Neural cell (in vitro differentiated cells): ENCODE measurements around the gene MRPL23. TPM values are rescaled to one million over a fixed set of nuclear protein-coding genes. Genes with fewer than 3 reads are reported as not detected.

Experiments used
- H2AFZ ChIP-seq: fragments of 200-600, 300-800 bp; sonication (generic), shearing (Covaris generic); 2 replicates; pipeline ENCODE4 v1.6.0; 2014; ENCODE audit warnings: low read depth, mild to moderate bottlenecking, antibody characterized with exemption, low read length, moderate library complexity
- H3F3A ChIP-seq: fragments of 200-600 bp; shearing (Covaris generic); 2 replicates; pipeline ENCODE4 v1.6.1; 2016; ENCODE audit warnings: mild to moderate bottlenecking, moderate library complexity, mixed read lengths, antibody characterized with exemption, low read length; ENCODE audit not compliant: insufficient read depth, poor library complexity, severe bottlenecking
- H3K27ac ChIP-seq: fragments of 200-600, 300-800 bp; sonication (generic), shearing (Covaris generic); 2 replicates; pipeline ENCODE4 v1.5.1; 2014; ENCODE audit warnings: mild to moderate bottlenecking, low read length, moderate library complexity
- H3K27me3 ChIP-seq: fragments of 300-800, 200-600 bp; sonication (generic), shearing (Covaris generic); 2 replicates; pipeline ENCODE4 v1.6.0; 2014; ENCODE audit warnings: mild to moderate bottlenecking, low read depth, low read length, moderate library complexity; ENCODE audit not compliant: insufficient read depth
- H3K36me3 ChIP-seq: fragments of 300-800, 200-600 bp; sonication (generic), shearing (Covaris generic); 2 replicates; pipeline ENCODE4 v1.5.1; 2014; ENCODE audit warnings: mild to moderate bottlenecking, antibody characterized with exemption, low read length, moderate library complexity; ENCODE audit not compliant: insufficient read depth
- H3K4me2 ChIP-seq: fragments of 300-800, 200-600 bp; sonication (generic), shearing (Covaris generic); 2 replicates; pipeline ENCODE4 v1.6.0; 2014; ENCODE audit warnings: mild to moderate bottlenecking, low read length
- H3K4me3 ChIP-seq: fragments of 300-800, 200-600 bp; sonication (generic), shearing (Covaris generic); 2 replicates; pipeline ENCODE4 v1.5.1; 2014; ENCODE audit warnings: mild to moderate bottlenecking, low read length, moderate library complexity
- H3K79me2 ChIP-seq: fragments of 200-600 bp; shearing (Covaris generic); replicated peaks from 2 replicates; pipeline ENCODE4 v1.6.0; 2014; ENCODE audit warnings: mild to moderate bottlenecking, low read length, moderate library complexity; ENCODE audit not compliant: insufficient read depth
- H3K9ac ChIP-seq: fragments of 300-800, 200-600 bp; sonication (generic), shearing (Covaris generic); 2 replicates; pipeline ENCODE4 v1.6.1; 2016; ENCODE audit warnings: mild to moderate bottlenecking, low read length, mixed read lengths
- H3K9me2 ChIP-seq: fragments of 200-600 bp; shearing (Covaris generic); 2 replicates; pipeline ENCODE4 v1.6.1; 2016; ENCODE audit warnings: mild to moderate bottlenecking, low read length, mixed read lengths; ENCODE audit not compliant: insufficient read depth
- H3K9me3 ChIP-seq: fragments of 200-600, 300-800 bp; sonication (generic), shearing (Covaris generic); 2 replicates; pipeline ENCODE4 v1.6.1; 2016; ENCODE audit warnings: mild to moderate bottlenecking, mixed run types, low read length, moderate library complexity, mixed read lengths
- H4K20me1 ChIP-seq: fragments of 200-600 bp; shearing (Covaris generic); 2 replicates; pipeline ENCODE4 v1.6.1; 2016; ENCODE audit warnings: mild to moderate bottlenecking, mixed run types; ENCODE audit not compliant: insufficient read depth
- EP300 ChIP-seq: fragments of 450-650 bp; conservative IDR thresholded peaks from 2 replicates; pipeline ENCODE4 v1.6.1; 2014; ENCODE audit warnings: antibody characterized with exemption, mild to moderate bottlenecking, moderate library complexity; ENCODE audit not compliant: poor library complexity, severe bottlenecking
- EZH2 ChIP-seq: fragments of 200-600, 300-800 bp; shearing (Covaris generic), sonication (generic); IDR thresholded peaks from 2 replicates; pipeline ENCODE4 v1.6.1; 2014; ENCODE audit warnings: antibody characterized with exemption, low read length, borderline replicate concordance, mild to moderate bottlenecking; ENCODE audit not compliant: insufficient read depth, poor library complexity, severe bottlenecking
- MXI1 ChIP-seq: fragments of 450-650 bp; conservative IDR thresholded peaks from 2 replicates; pipeline ENCODE4 v1.6.1; 2014; ENCODE audit warnings: antibody characterized with exemption, mild to moderate bottlenecking; ENCODE audit not compliant: poor library complexity, severe bottlenecking
- POLR2AphosphoS5 ChIP-seq: IDR thresholded peaks from 2 replicates; pipeline ENCODE4 v1.6.1; 2012
- RAD21 ChIP-seq: fragments of 450-650 bp; conservative IDR thresholded peaks from 2 replicates; pipeline ENCODE4 v1.6.1; 2014; ENCODE audit warnings: antibody characterized with exemption, mild to moderate bottlenecking, moderate library complexity
- SMC3 ChIP-seq: fragments of 450-650 bp; conservative IDR thresholded peaks from 2 replicates; pipeline ENCODE4 v1.6.1; 2014; ENCODE audit warnings: antibody characterized with exemption, mild to moderate bottlenecking, moderate library complexity; ENCODE audit not compliant: poor library complexity
- TAF1 ChIP-seq: IDR thresholded peaks from 2 replicates; pipeline ENCODE4 v1.6.1; 2012; ENCODE audit warnings: low read depth
- polyA plus RNA-seq: library from polyadenylated mRNA; depleted of rRNA; stranded (reverse); fragments of >200 nt; gene quantifications from 2 replicates; pipeline ENCODE4 v1.2.3, GENCODE V29; 2014
- TF ChIP-seq, protein P1 (sequence below): IDR thresholded peaks from 2 replicates; pipeline ENCODE4 v1.6.1; 2012; ENCODE audit warnings: borderline replicate concordance
- TF ChIP-seq, protein P2 (sequence below): fragments of 450-650 bp; IDR thresholded peaks from 2 replicates; pipeline ENCODE4 v1.5.1; 2014; ENCODE audit warnings: antibody characterized with exemption, mild to moderate bottlenecking, moderate library complexity; ENCODE audit not compliant: poor library complexity, severe bottlenecking

The MRPL23 gene
- polyA plus RNA-seq, 1 donor from 2014 or later = 154 TPM

DNA sequence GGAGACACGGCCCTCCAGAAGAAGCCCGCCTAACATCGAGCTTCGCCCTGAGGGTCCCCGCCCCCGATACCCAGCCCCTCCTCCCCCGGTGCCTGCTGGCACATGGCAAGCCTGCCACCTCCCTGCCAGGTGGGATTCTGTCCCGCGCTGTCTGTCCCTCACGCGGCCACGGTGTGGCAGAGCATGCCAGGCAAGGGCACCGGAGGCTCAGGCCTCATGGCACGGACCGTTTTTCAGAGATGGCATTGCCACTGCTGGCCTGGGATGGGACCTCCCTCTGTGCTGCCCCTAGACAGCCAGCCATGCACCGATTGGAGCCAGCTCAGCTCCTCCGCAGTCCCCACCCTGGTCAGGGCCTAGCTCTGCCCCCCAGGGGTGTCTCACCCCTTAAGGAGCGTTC lies 19.4 kb downstream of the MRPL23 start:
- TF ChIP-seq MXI1 (no peak), POLR2AphosphoS5 (no peak), SMC3 (no peak), EP300 (no peak), RAD21 (no peak), TAF1 (no peak), EZH2 (no peak)
- TF ChIP-seq, protein P1, sequence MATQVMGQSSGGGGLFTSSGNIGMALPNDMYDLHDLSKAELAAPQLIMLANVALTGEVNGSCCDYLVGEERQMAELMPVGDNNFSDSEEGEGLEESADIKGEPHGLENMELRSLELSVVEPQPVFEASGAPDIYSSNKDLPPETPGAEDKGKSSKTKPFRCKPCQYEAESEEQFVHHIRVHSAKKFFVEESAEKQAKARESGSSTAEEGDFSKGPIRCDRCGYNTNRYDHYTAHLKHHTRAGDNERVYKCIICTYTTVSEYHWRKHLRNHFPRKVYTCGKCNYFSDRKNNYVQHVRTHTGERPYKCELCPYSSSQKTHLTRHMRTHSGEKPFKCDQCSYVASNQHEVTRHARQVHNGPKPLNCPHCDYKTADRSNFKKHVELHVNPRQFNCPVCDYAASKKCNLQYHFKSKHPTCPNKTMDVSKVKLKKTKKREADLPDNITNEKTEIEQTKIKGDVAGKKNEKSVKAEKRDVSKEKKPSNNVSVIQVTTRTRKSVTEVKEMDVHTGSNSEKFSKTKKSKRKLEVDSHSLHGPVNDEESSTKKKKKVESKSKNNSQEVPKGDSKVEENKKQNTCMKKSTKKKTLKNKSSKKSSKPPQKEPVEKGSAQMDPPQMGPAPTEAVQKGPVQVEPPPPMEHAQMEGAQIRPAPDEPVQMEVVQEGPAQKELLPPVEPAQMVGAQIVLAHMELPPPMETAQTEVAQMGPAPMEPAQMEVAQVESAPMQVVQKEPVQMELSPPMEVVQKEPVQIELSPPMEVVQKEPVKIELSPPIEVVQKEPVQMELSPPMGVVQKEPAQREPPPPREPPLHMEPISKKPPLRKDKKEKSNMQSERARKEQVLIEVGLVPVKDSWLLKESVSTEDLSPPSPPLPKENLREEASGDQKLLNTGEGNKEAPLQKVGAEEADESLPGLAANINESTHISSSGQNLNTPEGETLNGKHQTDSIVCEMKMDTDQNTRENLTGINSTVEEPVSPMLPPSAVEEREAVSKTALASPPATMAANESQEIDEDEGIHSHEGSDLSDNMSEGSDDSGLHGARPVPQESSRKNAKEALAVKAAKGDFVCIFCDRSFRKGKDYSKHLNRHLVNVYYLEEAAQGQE = no peak
- TF ChIP-seq, protein P2, sequence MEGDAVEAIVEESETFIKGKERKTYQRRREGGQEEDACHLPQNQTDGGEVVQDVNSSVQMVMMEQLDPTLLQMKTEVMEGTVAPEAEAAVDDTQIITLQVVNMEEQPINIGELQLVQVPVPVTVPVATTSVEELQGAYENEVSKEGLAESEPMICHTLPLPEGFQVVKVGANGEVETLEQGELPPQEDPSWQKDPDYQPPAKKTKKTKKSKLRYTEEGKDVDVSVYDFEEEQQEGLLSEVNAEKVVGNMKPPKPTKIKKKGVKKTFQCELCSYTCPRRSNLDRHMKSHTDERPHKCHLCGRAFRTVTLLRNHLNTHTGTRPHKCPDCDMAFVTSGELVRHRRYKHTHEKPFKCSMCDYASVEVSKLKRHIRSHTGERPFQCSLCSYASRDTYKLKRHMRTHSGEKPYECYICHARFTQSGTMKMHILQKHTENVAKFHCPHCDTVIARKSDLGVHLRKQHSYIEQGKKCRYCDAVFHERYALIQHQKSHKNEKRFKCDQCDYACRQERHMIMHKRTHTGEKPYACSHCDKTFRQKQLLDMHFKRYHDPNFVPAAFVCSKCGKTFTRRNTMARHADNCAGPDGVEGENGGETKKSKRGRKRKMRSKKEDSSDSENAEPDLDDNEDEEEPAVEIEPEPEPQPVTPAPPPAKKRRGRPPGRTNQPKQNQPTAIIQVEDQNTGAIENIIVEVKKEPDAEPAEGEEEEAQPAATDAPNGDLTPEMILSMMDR = no peak
- no peaks in the 10 kb centered on the region for H3F3A ChIP-seq

DNA sequence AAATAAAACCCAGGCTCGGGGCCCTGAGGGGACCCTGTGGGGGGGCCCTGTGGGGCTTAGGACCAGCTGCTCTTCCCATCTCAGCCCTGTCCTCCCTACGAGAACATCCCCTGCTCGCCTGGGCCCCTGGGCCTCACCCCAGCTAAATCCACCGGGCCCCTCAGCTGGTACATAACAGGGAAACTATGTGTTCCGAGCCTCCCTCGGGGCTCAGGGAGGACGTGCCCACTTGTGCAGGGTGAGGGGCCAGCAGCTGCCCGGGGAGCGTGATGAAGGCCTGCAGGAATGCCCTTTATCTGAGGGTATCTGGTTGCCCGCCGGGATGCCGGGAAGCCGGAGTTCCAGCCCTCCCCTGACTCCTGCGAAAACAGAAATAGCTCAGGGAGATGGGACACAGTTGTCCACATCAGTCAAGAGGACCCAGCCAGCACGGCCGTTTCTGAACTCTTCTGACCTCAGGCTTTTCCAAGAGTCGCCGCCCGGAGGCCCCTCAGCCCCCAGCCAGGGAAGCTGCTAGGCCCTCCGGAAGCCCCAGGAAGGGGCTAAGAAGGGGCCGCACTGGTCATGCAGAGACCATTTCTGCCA lies 20.6 kb downstream of the MRPL23 start:
- Histone ChIP-seq H3K9ac (no peak overlapping the region), H3K27ac (no peak overlapping the region), H3K27me3 (no peaks in the 10 kb centered on the region), H3K9me3 (no peaks in the 10 kb centered on the region), H2AFZ (no peak overlapping the region), H3K4me2 (no peak overlapping the region), H3K9me2 (no peaks in the 10 kb centered on the region), H3K4me3 (no peak overlapping the region), H3K79me2 (no peaks in the 10 kb centered on the region), H3F3A (no peaks in the 10 kb centered on the region), H4K20me1 (no peaks in the 10 kb centered on the region), H3K36me3 (no peaks in the 10 kb centered on the region)
- TF ChIP-seq SMC3 = no peak

More for the DNA sequence above, 19.4 kb downstream of the MRPL23 start:
- Histone ChIP-seq H3K9ac (no peak overlapping the region), H4K20me1 (no peaks in the 10 kb centered on the region), H3K9me2 (no peaks in the 10 kb centered on the region), H3K9me3 (no peaks in the 10 kb centered on the region), H3K36me3 (no peaks in the 10 kb centered on the region), H3K79me2 (no peaks in the 10 kb centered on the region), H3K27me3 (no peaks in the 10 kb centered on the region), H3K4me3 (no peak overlapping the region), H2AFZ (no peak overlapping the region), H3K4me2 (no peak overlapping the region), H3K27ac (no peak overlapping the region)
